BE2C (cell line): ENCODE results near the gene MTHFSD.

ENCODE experiments used
- DNase-seq: peaks from one replicate; pipeline ENCODE4 v3.0.0-alpha.2; 2020
- H3K27me3 ChIP-seq: fragments of 250-450 bp; sonication (Bioruptor Pico); 2 replicates; pipeline ENCODE4 v1.5.1; 2020; ENCODE audit warnings: mild to moderate bottlenecking
- H3K36me3 ChIP-seq: fragments of 250-450 bp; sonication (Bioruptor Pico); 2 replicates; pipeline ENCODE4 v1.5.1; 2020; ENCODE audit warnings: mild to moderate bottlenecking
- H3K4me1 ChIP-seq: fragments of 250-450 bp; sonication (Bioruptor Pico); 2 replicates; pipeline ENCODE4 v1.5.1; 2020
- H3K4me3 ChIP-seq: 2 replicates; pipeline ENCODE4 v1.5.1; 2011; ENCODE audit warnings: low read depth, low read length
- H3K9me3 ChIP-seq: fragments of 250-450 bp; sonication (Bioruptor Pico); 2 replicates; pipeline ENCODE4 v1.5.1; 2020
- TF ChIP-seq, protein P1 (sequence below): IDR thresholded peaks from 2 replicates; pipeline ENCODE4 v1.5.1; 2012; ENCODE audit warnings: mild to moderate bottlenecking, low read depth, low read length

MTHFSD gene

DNA sequence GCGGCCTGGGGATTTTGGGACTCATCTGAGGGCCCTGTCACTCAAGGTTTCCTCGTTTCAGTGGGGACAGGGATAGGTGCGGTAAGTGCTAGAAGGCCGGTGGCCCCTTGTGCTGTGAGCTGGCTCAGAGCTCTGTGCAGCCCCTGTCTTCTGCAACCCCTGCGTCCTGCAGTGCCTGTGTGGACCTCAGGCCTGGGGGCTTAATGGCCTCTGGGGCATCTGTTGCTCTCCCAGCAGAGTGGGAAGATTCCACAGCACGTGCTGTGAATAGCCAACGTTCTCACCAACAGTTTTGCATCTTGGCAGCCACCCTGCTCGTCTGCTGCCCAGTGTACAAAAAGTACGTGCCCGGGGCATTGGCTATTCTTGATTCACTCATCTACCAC lies 16.5 kb upstream of the MTHFSD start:
- H3K4me1 ChIP-seq, result no peaks in the 10 kb centered on the region
- no peaks in the 10 kb centered on the region for H3K36me3 ChIP-seq
- H3K4me3 ChIP-seq, result no peak overlapping the region
- H3K9me3 ChIP-seq, result no peaks in the 10 kb centered on the region
- TF ChIP-seq, protein P1, sequence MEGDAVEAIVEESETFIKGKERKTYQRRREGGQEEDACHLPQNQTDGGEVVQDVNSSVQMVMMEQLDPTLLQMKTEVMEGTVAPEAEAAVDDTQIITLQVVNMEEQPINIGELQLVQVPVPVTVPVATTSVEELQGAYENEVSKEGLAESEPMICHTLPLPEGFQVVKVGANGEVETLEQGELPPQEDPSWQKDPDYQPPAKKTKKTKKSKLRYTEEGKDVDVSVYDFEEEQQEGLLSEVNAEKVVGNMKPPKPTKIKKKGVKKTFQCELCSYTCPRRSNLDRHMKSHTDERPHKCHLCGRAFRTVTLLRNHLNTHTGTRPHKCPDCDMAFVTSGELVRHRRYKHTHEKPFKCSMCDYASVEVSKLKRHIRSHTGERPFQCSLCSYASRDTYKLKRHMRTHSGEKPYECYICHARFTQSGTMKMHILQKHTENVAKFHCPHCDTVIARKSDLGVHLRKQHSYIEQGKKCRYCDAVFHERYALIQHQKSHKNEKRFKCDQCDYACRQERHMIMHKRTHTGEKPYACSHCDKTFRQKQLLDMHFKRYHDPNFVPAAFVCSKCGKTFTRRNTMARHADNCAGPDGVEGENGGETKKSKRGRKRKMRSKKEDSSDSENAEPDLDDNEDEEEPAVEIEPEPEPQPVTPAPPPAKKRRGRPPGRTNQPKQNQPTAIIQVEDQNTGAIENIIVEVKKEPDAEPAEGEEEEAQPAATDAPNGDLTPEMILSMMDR, result no peak
- peaks cover 84% of the 10 kb centered on the region for H3K27me3 ChIP-seq
- no peak for DNase-seq

DNA sequence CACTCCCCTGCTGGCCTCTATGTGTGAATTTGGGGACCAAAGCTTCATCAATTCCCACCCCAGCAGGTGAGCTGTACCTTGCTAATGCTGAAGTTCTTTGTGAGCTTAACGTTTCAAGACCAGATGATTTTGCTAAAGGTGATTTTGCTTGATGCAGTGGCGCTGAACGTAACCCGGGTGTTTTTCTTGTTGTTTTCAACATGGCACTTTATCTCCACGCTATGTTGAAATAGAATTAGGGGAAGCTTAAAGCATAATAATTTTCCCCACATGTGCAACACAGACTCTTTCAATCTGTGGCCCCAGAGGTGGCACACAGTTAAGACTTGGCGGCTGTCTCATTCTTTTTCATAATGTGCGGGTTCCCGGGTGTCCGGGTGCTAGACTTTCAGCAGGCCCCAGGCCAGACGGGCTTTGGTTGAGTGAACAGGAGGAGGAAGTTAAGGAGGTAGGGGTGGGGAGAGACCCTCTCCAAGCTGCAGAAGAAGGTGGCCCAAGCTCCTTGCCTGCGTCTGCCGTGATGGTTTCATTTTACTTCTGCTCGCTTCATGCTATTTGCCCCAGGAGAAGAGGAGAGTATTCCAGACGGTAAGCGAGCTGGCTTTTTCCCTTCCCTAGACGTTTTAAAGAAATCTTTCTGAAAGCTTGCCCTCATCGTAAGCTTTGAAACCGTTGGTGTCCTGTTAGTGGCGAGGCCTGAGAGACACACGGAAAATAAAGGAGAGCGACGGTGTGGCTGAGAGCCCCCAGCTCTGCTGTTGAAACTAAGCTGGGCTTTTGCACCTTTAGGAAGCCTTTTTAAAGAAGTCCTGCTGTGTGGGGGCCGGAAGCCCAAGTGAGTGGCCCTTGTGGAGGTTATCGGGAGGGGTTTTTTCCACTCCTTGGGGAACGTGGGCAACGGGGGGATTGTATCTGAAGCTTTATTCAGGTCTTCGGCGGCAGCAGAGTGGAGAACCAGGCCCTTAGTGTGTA lies 15.8 kb upstream of the MTHFSD start:
- Histone ChIP-seq H3K4me1 (no peaks in the 10 kb centered on the region), H3K9me3 (no peaks in the 10 kb centered on the region), H3K4me3 (no peak overlapping the region), H3K27me3 (peaks cover 91% of the 10 kb centered on the region), H3K36me3 (no peaks in the 10 kb centered on the region)
- DNase-seq, result no peak
- TF ChIP-seq, protein P1, result no peak

GRCh38 chr16:86569701-86570447 lies 14.8 kb upstream of the MTHFSD start:
- Histone ChIP-seq H3K27me3 (peaks cover 93% of the 10 kb centered on the region), H3K36me3 (no peaks in the 10 kb centered on the region), H3K4me3 (no peak overlapping the region), H3K9me3 (no peaks in the 10 kb centered on the region), H3K4me1 (no peaks in the 10 kb centered on the region)
- no peak for DNase-seq
- TF ChIP-seq, protein P1, result no peak

- Histone ChIP-seq H3K4me1 (no peaks in the 10 kb centered on the region), H3K27me3 (peaks cover 93% of the 10 kb centered on the region), H3K4me3 (no peak overlapping the region), H3K36me3 (no peaks in the 10 kb centered on the region), H3K9me3 (no peaks in the 10 kb centered on the region)
- TF ChIP-seq, protein P1, result no peak
- DNase-seq, result no peak
Measured at GRCh38 chr16:86568677-86569623, 13.9 kb upstream of the MTHFSD start.

DNA sequence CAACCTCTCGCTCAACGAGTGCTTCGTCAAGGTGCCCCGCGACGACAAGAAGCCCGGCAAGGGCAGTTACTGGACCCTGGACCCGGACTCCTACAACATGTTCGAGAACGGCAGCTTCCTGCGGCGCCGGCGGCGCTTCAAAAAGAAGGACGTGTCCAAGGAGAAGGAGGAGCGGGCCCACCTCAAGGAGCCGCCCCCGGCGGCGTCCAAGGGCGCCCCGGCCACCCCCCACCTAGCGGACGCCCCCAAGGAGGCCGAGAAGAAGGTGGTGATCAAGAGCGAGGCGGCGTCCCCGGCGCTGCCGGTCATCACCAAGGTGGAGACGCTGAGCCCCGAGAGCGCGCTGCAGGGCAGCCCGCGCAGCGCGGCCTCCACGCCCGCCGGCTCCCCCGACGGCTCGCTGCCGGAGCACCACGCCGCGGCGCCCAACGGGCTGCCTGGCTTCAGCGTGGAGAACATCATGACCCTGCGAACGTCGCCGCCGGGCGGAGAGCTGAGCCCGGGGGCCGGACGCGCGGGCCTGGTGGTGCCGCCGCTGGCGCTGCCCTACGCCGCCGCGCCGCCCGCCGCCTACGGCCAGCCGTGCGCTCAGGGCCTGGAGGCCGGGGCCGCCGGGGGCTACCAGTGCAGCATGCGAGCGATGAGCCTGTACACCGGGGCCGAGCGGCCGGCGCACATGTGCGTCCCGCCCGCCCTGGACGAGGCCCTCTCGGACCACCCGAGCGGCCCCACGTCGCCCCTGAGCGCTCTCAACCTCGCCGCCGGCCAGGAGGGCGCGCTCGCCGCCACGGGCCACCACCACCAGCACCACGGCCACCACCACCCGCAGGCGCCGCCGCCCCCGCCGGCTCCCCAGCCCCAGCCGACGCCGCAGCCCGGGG lies 12.9 kb upstream of the MTHFSD start:
- peaks cover 93% of the 10 kb centered on the region for H3K27me3 ChIP-seq
- TF ChIP-seq, protein P1, result no peak
- no peak for DNase-seq
- no peaks in the 10 kb centered on the region for H3K36me3 ChIP-seq
- H3K4me3 ChIP-seq, result no peak overlapping the region
- no peaks in the 10 kb centered on the region for H3K4me1 ChIP-seq
- H3K9me3 ChIP-seq, result no peaks in the 10 kb centered on the region
